NCI-H146 (cell line): Measurements from ENCODE around the gene COMMD1.
"Not testable (repeated sequence)": the region's sequence is repeated elsewhere in the genome, so short reads cannot be mapped to it uniquely, and the experiment has no call there.

Source experiments
- DNase-seq: peaks from one replicate; lab custom pipeline; 2025; lab: John Stamatoyannopoulos, UW

Gene COMMD1

GRCh38 chr2:61924895-61925663, 19.6 kb downstream of the COMMD1 start:
- no peak for DNase-seq

DNA sequence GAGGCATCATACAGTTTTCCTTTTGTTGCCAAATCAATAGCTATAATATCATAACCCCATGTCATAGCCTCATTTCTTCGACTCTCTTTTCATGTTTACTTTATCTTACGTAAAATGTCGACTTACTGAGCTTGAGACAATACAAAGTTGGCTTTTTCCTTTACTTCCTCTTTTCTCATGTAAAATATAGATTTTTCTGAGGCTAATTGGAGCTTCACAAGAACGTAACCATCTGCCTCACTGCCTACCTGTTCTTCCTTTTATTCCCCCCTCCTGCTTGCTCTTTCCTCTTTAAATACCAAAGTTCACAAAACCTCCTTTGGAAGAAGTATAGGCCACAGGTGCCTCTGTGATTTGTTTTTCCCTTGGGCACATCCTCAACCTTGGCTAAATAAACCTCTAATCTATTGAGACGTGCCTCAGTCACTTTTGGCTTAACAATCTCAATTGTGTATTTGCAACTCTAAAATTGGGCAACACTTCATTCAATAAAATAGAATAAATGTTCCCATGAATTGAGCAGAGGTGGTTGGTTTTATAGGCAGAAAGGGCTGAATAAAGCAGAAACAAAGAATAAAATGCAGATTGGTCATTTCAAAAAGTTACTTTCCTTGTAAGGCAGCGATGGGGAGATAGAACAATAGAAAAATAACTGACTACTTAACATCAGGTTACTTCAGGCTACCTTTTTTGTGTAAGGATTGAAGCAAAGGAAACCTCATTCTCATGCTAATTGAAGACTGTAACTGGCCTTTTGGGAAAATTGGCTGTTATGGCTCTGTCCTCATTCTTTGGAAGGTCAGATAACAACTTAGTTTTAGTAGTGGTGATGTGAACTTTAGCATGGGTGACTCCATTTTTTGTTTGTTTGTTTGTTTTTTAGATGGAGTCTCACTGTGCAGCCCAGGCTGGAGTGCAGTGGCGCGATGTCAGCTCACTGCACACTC, 21.3 kb downstream of the COMMD1 start:
- no peak for DNase-seq

DNA sequence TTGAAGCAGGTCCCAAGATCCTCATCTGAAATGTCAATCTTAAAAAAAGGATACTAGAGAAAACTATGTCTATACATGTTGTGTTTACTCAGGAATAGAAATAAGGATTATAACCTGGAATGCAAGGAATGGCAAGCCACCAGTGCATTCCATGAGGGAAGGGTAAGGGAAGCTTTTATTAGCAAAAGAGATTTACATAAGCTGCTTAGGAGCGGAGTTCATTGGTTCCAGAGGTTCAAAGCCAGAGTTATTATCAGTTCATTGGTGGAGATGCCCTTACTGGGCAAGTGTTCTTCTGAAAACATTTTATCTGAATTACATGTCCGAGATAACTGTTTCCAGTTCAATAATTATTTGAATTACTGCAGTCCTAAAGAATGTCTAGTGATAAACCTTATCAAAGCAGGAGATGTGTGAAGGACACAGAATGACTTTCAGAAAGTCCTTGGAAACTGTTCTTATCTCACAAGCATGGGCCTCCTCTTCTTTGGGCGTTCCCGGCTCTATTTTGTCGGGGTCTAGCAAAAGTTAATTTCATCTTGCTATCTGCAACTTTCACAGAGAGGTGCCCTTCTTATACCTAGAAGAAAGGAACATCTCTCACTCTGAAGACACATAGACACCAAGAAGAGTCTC, 23.5 kb downstream of the COMMD1 start:
- DNase-seq: no peak

GRCh38 chr2:61937098-61937497, 31.6 kb downstream of the COMMD1 start:
- DNase-seq: no peak

DNA sequence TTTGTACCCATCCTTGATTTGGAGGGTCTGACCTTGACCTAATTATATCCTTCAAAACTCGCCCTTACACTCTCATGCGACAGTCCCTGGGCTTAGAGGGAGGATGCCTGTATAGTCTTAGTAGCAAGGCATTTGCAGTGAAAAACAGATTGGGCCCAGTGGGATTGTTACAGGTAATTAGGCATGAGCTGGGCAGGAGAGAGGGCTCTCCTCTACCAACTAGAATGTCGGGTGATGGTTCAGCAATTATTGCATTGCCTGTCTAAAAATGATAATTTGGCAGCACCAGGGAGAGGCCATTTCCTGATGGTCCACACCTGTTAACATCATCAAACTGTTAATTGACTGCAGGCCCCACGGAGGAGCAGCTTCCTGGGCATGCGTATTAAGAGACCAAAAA, 32.4 kb downstream of the COMMD1 start:
- peak; percentile 5 for DNase-seq

GRCh38 chr2:61938511-61938910, 33.0 kb downstream of the COMMD1 start:
- DNase-seq: no peak

DNA sequence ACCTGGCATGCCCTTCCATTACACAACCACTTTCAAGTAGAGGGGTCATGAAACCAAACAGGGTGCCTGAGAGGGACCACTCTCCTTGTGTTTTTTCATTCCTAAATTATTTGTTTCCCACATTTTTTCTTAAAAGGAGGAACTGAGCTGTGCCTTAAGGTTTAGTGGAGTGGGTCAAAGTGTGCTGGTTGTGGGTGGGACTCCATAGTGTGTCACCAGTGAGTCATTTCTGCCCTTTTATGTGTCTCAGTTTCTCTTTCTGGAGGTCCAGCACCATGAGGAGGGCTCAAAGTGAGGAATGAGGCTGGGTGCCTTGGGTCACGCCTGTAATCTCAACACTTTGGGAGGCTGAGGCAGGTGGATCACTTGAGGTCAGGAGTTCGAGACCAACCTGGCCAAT, 37.8 kb downstream of the COMMD1 start:
- DNase-seq: no peak

- no peak for DNase-seq
These were observed 41.2 kb downstream of the COMMD1 start for GRCh38 chr2:61946666-61947065.

DNA sequence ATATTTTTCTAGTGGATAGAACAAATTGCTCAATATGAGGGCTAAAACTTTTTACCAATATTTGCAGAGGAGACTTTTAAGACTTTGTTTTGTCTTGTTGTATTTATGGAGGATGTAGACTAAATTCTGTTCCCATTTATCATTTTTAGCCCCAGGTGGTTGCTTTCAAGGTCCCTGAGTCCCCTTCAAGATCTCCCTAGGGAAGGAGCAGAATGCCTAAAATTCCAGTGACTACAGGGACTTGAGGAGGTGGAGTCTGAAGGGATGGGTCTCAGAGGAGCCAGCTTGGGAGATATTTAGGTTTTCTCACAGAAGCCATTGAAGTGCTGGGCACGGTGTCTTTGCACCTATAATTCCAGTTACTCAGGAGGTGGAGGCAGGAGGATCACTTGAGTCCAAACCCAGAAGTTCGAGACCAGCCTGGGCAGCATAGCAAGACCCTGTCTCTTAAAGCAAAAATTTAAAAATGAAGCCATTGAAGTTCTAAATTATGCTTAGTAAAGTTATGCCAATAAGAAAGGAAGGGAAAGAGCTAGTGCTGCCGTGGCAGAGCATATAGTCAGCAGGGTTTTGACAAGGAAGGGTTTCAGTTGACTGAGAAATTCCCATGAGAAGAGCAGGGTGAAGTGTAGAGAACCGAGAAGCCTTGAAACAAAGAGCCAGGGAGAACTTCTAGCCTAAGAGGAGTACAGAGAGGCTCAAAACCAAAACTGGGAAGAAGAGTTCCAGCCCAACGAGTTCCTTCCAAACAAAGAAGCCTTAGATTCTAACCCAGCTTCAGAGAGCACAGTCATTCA, 43.4 kb downstream of the COMMD1 start:
- no peak for DNase-seq

GRCh38 chr2:61949458-61949713, 43.9 kb downstream of the COMMD1 start:
- DNase-seq: no peak

DNA sequence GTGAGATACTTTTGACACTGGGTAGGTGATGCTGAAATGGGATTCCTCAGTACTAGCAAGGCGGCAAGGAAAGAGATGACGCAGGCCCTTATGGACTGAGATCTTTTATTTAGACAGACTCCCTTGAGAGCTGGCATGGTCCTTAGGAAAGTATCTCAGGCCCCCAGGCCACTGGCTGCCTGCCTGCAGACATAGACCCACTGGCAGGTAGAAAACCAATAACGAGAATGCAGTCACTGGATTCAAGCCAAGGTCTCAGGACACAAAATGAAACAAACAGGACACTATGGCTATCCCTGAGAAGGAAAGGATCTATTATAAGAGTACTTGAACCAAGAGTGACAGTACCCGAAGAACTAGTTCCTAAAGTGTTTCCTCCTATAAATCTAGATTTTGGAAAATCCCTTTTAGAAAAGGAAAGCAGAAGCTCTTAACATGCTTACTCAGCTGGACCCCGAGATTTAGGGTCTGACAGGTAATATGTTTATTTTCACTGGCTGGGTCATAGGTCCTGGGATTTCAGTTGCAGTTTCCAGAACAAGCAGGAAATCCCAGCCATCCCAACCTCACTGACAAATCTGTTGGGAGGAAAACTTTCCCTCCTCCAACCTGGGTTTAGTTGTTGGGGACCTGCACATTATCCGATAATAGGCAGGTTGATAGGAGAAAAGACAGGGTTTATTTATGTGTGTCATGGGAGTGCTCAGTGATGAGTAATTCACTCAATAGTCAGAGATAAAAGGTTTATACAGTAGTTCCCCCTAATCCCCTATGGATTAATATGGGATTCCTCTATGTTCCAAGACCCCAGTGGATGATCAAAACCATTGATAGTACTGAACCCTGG, 44.5 kb downstream of the COMMD1 start:
- no peak for DNase-seq

- DNase-seq: no peak
These were observed 45.3 kb downstream of the COMMD1 start for GRCh38 chr2:61950571-61951315.

DNA sequence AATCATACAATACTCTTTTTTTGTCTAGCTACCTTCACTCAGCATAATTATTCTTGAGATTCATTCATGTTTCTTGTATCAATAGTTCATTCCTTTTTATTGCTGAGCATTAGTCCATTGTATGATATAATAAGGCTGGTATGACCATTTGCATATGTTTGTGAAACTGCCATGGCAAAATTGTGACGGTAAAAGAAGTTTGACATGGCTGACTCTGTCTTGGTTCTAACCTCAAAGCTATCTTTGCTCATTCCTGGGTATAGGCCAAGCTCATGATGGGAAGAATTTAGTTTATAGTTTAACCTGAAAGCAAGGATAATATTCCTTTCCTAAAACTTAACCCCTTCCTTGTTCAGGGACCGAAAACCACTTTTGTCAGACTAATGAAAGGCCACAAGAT, 46.4 kb downstream of the COMMD1 start:
- no peak for DNase-seq

GRCh38 chr2:61952288-61952687, 46.8 kb downstream of the COMMD1 start:
- DNase-seq: no peak

- not testable (repeated sequence) for DNase-seq
These were observed 49.4 kb downstream of the COMMD1 start for GRCh38 chr2:61954856-61955255.

GRCh38 chr2:61959381-61960293, 54.2 kb downstream of the COMMD1 start:
- DNase-seq: no peak

- DNase-seq: no peak
These were observed 55.9 kb downstream of the COMMD1 start for GRCh38 chr2:61961231-61961901.

DNA sequence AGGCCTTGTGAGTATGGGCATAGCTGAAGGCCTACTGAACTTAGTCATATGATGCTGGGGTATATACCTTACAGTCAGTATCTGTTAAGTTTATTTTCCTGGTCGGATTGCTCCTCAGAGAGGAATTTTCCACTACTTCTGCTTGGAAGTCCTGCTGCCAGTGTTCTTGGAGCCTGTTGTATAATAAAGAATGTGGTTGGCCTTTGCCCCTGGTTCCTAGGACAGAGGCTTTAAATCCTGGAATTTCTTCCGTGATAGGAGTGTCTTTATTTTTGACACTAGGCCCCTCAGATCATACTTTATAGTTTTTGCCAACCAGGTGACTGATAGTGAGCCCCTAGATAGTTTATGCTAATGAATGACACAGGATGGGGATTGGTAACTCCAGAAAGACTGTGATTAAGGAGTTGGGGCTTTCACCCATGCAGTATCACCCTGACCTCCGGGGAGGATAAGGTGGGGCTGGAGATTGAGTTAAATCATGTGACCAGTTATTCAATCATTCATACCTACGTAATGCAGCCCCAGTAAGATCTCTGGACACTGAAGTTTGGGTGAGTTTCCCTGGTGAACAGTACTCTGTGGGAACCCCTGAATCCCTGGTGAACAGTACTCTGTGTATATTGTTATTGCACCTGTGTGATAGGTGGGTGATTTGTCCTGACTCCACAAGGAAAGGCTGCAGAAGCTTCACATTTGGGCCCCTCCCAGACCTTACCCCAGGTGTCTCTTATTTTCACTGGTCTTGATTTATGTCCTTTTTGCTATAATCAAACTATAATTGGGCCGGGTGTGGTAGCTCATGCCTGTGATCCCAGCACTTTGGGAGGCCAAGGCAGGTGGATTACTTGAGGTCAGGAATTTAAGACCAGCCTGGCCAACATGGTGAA, 56.9 kb downstream of the COMMD1 start:
- DNase-seq: no peak
